ENCODE results near the gene C2orf92. TPM values are rescaled to one million over a fixed set of nuclear protein-coding genes. Genes with fewer than 3 reads are reported as not detected.

Gene C2orf92
- total RNA-seq, 1 donor from 2014 or later = 20.0 TPM

DNA sequence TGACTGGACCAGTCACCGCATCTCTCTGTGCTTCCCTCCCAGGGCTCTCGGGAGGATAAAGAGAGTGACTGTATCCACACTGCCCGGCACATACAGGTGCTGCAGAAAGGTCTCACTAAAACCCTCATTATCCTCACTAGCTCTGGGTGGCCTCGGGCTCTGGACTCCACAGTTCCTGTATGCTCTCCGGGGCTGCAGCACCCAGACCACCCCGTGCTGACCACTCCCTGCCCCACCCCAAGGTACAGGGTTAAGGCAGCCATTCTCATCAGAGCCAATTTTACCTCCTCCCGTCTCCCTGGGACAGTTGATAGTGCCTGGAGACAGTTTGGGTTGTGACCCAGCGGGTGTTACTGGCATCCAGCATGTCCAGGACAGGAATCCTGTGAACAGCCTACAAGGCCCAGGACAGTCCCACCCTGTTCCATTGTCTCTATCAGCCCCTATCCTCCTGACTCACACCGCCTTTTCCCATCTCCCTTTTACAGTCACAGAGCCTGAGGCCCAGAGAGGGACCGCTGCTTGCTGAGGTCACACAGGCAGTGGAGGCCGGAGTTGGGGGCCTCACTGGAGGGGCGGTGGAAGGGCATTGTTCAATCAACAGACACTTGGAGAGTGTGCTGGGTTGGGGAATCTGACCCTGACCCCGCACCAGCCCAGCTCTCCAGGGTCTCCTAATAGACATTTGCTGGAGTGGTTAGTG, 45.6 kb downstream of the C2orf92 start:
- Mint-ChIP-seq H3K27me3 (ENCODE audit: low read depth) (no peaks in the 10 kb centered on the region), H3K9me3 (no peaks in the 10 kb centered on the region), H3K36me3 (no peaks in the 10 kb centered on the region), H3K4me1 (peaks cover 33% of the 10 kb centered on the region), H3K4me3 (no peak overlapping the region), H3K27ac (no peak overlapping the region)
- DNase-seq (ENCODE audit: low spot score in 2 of 2, unreplicated experiment in 2 of 2) = no peak
- TF ChIP-seq, protein P1, sequence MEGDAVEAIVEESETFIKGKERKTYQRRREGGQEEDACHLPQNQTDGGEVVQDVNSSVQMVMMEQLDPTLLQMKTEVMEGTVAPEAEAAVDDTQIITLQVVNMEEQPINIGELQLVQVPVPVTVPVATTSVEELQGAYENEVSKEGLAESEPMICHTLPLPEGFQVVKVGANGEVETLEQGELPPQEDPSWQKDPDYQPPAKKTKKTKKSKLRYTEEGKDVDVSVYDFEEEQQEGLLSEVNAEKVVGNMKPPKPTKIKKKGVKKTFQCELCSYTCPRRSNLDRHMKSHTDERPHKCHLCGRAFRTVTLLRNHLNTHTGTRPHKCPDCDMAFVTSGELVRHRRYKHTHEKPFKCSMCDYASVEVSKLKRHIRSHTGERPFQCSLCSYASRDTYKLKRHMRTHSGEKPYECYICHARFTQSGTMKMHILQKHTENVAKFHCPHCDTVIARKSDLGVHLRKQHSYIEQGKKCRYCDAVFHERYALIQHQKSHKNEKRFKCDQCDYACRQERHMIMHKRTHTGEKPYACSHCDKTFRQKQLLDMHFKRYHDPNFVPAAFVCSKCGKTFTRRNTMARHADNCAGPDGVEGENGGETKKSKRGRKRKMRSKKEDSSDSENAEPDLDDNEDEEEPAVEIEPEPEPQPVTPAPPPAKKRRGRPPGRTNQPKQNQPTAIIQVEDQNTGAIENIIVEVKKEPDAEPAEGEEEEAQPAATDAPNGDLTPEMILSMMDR (IDR thresholded peaks at IDR 0.05; ENCODE audit: unreplicated experiment) = no peak

DNA sequence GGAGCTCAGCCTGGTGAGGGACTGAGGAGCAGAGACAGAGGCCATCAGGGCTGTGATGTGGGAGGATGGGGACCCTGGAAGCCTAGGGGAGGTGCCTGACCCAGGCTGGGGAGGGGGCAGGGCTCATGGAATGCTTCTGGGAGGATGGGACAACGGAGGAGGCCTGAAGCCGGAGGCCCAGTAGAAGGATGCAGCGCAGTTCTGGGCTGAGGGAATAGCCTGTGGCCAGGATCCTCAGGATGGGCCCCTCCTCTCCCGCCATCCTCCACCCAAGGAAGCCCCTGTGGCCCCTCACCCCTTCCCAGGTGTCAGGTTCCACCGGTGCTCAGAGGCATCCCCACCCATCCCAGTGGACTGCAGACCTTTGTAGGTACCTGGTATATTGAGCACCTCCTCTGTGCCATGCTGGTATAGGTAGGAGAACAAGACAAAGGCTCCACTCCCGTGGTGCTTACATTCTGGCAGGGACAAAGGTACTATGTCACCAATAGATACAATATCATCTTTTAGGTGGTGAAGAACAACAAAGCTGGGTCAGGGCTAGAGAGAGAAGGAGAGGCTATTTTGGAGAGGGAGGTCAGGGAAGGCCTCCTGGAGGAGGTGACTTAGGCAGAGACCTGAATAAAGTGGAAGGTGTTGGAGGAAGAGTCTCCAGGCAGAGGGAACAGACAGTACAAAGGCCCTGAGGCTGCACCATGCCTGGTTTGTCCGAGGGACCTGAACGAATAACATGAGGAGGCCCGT, 46.6 kb downstream of the C2orf92 start:
- TF ChIP-seq, protein P1 (IDR thresholded peaks at IDR 0.05; ENCODE audit: unreplicated experiment) = no peak
- Mint-ChIP-seq H3K4me1 (peaks cover 27% of the 10 kb centered on the region), H3K27ac (no peak overlapping the region), H3K4me3 (no peak overlapping the region), H3K9me3 (no peaks in the 10 kb centered on the region), H3K36me3 (no peaks in the 10 kb centered on the region), H3K27me3 (ENCODE audit: low read depth) (no peaks in the 10 kb centered on the region)
- no peak for DNase-seq (ENCODE audit: low spot score in 2 of 2, unreplicated experiment in 2 of 2)

DNA sequence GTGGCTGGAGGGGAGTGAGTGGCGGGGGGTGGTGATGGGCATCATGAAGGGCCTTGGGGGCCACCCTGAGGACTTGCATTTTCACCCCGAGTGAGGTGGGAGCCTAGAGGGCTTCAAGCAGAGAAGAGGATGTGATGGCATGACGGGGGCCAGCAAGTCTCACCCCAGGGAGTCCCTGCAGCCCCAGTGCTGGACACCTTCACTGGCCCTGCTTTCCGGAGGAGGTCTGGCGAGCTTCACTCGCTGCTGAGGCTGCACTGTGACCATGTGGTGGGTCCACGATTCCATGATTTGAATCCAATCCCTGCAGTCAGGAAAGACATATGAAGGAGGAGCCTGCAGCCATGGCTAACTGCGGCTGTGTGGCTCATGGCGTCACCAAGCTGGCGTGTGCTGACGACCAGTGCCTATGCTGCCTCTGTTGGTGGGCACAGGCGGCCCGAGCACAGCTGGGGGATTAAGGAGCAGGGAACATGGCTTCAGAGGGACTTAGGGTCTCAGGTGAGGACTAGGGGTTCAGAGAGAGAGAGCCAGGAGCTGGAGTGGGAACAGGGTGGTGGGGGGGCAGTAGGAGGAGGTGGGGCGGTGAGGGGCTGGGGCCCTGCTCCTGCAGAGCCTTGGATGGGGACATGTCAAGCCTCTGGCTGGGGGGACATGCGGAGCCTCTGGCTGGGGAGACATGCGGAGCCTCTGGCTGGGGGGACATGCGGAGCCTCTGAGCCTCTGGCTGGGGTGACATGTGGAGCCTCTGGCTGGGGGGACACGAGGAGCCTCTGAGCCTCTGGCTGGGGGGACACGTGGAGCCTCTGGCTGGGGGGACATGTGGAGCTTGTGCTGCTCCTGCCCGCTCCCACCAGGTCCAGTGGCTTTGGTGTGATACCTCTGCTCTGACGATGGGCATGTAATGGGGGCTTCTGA, 47.4 kb downstream of the C2orf92 start:
- no peak overlapping the region for H3K27ac Mint-ChIP-seq
- H3K27me3 Mint-ChIP-seq (ENCODE audit: low read depth) = no peaks in the 10 kb centered on the region
- TF ChIP-seq, protein P1 (IDR thresholded peaks at IDR 0.05; ENCODE audit: unreplicated experiment) = no peak
- H3K4me3 Mint-ChIP-seq = no peak overlapping the region
- peaks cover 19% of the 10 kb centered on the region for H3K4me1 Mint-ChIP-seq
- no peaks in the 10 kb centered on the region for H3K36me3 Mint-ChIP-seq
- DNase-seq (ENCODE audit: low spot score in 2 of 2, unreplicated experiment in 2 of 2) = no peak
- no peaks in the 10 kb centered on the region for H3K9me3 Mint-ChIP-seq

DNA sequence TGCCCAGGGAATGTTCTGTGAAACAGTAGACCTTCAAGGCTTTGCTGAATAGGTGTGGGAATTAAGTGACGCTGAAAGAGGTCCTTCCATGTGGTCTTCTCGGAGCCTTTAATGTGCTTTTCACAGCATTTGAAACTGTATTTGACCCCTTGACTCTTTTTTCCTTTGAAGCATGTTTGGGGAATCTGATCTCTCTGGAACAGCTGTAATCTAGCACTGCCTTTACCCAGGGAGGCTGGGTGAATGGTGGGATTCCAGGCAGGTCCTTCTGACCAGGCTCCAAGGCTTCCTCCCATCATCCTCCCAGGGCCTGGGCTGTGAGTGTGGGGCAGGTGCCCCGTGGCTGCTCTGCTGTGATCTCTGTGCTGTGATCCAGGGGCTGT, 48.1 kb downstream of the C2orf92 start:
- H3K4me1 Mint-ChIP-seq = peaks cover 13% of the 10 kb centered on the region
- no peaks in the 10 kb centered on the region for H3K9me3 Mint-ChIP-seq
- no peaks in the 10 kb centered on the region for H3K36me3 Mint-ChIP-seq
- DNase-seq (ENCODE audit: low spot score in 2 of 2, unreplicated experiment in 2 of 2) = no peak
- no peaks in the 10 kb centered on the region for H3K27me3 Mint-ChIP-seq (ENCODE audit: low read depth)
- H3K4me3 Mint-ChIP-seq = no peak overlapping the region
- TF ChIP-seq, protein P1 (IDR thresholded peaks at IDR 0.05; ENCODE audit: unreplicated experiment) = no peak
- no peak overlapping the region for H3K27ac Mint-ChIP-seq

DNA sequence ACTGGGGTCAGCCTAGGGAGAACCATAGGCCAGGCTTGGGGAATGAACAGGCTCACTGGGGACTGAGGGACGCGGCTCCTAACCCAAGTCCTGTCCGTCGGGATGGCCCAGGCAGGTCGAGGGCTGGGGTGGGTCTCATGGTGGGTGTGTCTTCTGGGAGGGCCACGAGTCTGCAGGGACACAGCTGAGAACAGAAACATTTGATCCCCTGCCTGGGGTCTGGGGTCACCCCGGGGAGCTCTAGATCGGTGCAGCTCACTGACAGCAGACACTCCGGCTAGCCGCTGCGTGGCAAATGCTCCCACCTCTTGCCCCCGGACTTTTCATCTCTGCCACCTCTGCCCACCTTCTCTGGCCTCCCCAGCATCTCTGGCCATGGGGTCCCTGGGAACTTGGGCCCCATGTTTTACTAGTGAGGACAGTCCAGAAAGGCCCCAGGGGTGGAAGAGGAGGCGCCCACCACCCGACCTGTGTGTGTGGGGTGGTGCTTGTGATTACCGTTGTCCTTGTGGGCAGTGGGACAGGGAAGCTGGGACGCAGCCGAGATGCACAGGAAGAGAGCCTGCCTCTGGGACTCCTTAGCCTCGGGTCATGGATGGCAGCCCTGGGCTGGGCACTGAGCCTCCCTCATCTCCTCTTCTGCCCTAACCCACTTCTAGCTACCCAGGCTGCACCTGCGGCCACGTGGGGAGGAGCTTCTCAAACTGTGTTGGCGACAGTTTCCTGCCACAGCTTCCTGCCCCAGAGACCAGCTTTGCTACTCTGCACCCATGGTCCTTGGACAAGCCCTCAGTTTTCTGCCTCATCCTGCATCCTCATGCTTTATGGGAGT, 48.8 kb downstream of the C2orf92 start:
- peaks cover 10% of the 10 kb centered on the region for H3K4me1 Mint-ChIP-seq
- TF ChIP-seq, protein P1 (IDR thresholded peaks at IDR 0.05; ENCODE audit: unreplicated experiment) = no peak
- H3K9me3 Mint-ChIP-seq = no peaks in the 10 kb centered on the region
- DNase-seq (ENCODE audit: low spot score in 2 of 2, unreplicated experiment in 2 of 2) = no peak
- H3K27ac Mint-ChIP-seq = no peak overlapping the region
- H3K36me3 Mint-ChIP-seq = no peaks in the 10 kb centered on the region
- H3K4me3 Mint-ChIP-seq = no peak overlapping the region
- H3K27me3 Mint-ChIP-seq (ENCODE audit: low read depth) = no peaks in the 10 kb centered on the region
